PC-9 (cell line): Measurements from ENCODE around the gene IQCK. TPM values are rescaled to one million over a fixed set of nuclear protein-coding genes. Genes with fewer than 3 reads are reported as not detected.

ENCODE experiments used
- BruUV-seq: library from RNA; stranded (reverse); fragments of 400-500 nt; replicated peaks from 2 replicates; lab custom pipeline; 2021; lab: Mats Ljungman, UMichigan
- CTCF ChIA-PET: fragments of 300-600 bp; sonication (Branson Sonifier 250); formaldehyde crosslinking; loops from one replicate; lab custom pipeline; 2022; ENCODE audit warnings: antibody characterized with exemption; lab: Charles Lee
- POLR2A ChIA-PET: fragments of 300-600 bp; sonication (Branson Sonifier 250); formaldehyde crosslinking; loops from one replicate; lab custom pipeline; 2022; ENCODE audit warnings: antibody characterized with exemption; ENCODE audit not compliant: unreplicated experiment; lab: Charles Lee
- DNase-seq, 2 experiments: peaks; one replicate each; pipeline versions ENCODE4 v3.0.0 to v3.0.0-alpha.2; 2015 to 2022; ENCODE audit warnings: mixed read lengths in 1 of 2
- H2AFZ ChIP-seq: fragments of 200-600 bp; sonication (generic); 2 replicates; pipeline ENCODE4 v1.8.1; 2017; ENCODE audit warnings: antibody characterized with exemption
- H3F3A ChIP-seq: fragments of 200-600 bp; sonication (generic); 2 replicates; pipeline ENCODE4 v1.8.1; 2017; ENCODE audit warnings: antibody characterized with exemption, mild to moderate bottlenecking, low read depth; ENCODE audit not compliant: insufficient read depth
- H3K27ac ChIP-seq: fragments of 200-600 bp; sonication (generic); 2 replicates; pipeline ENCODE4 v1.6.1; 2016; ENCODE audit warnings: mixed run types
- H3K27me3 ChIP-seq: fragments of 200-600 bp; sonication (generic); 2 replicates; pipeline ENCODE4 v1.6.1; 2016; ENCODE audit warnings: low read depth, mixed run types; ENCODE audit not compliant: insufficient read depth
- H3K36me3 ChIP-seq: fragments of 200-600 bp; sonication (generic); 2 replicates; pipeline ENCODE4 v1.6.1; 2016; ENCODE audit warnings: low read depth, mixed run types
- H3K4me1 ChIP-seq: fragments of 200-600 bp; sonication (generic); replicated peaks from 2 replicates; pipeline ENCODE4 v1.6.1; 2016; ENCODE audit warnings: mixed run types; ENCODE audit not compliant: insufficient read depth
- H3K4me2 ChIP-seq: fragments of 200-600 bp; sonication (generic); 2 replicates; pipeline ENCODE4 v1.6.1; 2017; ENCODE audit warnings: mixed run types
- H3K4me3 ChIP-seq: fragments of 200-600 bp; sonication (generic); 2 replicates; pipeline ENCODE4 v1.6.1; 2016; ENCODE audit warnings: mixed run types
- H3K79me2 ChIP-seq: fragments of 200-600 bp; sonication (generic); 2 replicates; pipeline ENCODE4 v1.6.1; 2017; ENCODE audit warnings: low read depth, mixed run types
- H3K9me2 ChIP-seq: fragments of 200-600 bp; sonication (generic); 2 replicates; pipeline ENCODE4 v1.8.1; 2017; ENCODE audit warnings: mild to moderate bottlenecking; ENCODE audit not compliant: insufficient read depth
- H3K9me3 ChIP-seq: fragments of 200-600 bp; sonication (generic); 2 replicates; pipeline ENCODE4 v1.8.1; 2016; ENCODE audit warnings: low read depth; ENCODE audit not compliant: insufficient read depth
- H4K20me1 ChIP-seq: fragments of 200-600 bp; sonication (generic); 2 replicates; pipeline ENCODE4 v1.8.1; 2017; ENCODE audit not compliant: insufficient read depth
- EZH2 ChIP-seq: fragments of 200-600 bp; sonication (generic); IDR thresholded peaks from 2 replicates; pipeline ENCODE4 v1.8.0; 2017; ENCODE audit warnings: antibody characterized with exemption, low read depth
- intact Hi-C: fragments of 100-400 bp; cut with micrococcal nuclease; formaldehyde crosslinking; loops from one replicate; pipeline ENCODE4 v1.10.0; 2022; ENCODE audit not compliant: unreplicated experiment
- total RNA-seq: library from RNA; stranded (reverse); gene quantifications from 2 replicates; pipeline ENCODE4 v1.2.3, GENCODE V29; 2021
- TF ChIP-seq, protein P1 (sequence below): fragments of 200-600 bp; sonication (generic); conservative IDR thresholded peaks from 2 replicates; pipeline ENCODE4 v1.6.1; 2017; ENCODE audit warnings: mixed run types, antibody characterized with exemption, mild to moderate bottlenecking, moderate library complexity

IQCK gene
- total RNA-seq, 1 experiment from 2014 or later = 21.6 TPM

DNA sequence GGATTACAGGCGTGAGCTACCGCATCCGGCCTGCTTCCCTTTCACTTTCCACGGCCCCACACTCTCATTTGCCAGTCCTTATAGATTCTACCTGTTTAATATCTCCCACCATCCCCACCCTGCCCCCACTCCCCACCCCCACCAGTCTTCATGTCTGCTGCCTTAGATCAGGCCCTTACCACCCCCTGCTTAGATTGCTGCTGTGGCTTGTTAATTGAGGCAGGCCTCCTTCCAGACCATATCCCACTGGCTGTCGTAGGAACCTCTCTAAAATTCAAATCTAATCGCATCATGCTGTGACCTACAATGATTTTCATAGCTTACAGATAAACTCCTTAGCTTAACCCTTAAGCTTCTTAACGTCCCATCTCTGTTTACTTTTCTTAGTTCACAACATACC, 4.9 kb downstream of the IQCK start:
- Histone ChIP-seq H3K9me3 (no peaks in the 10 kb centered on the region), H3K27ac (no peak overlapping the region), H3F3A (no peaks in the 10 kb centered on the region), H3K4me3 (no peak overlapping the region), H3K79me2 (peaks cover 32% of the 10 kb centered on the region), H3K4me1 (peaks cover 13% of the 10 kb centered on the region), H3K27me3 (no peaks in the 10 kb centered on the region), H3K4me2 (no peak overlapping the region), H3K9me2 (no peaks in the 10 kb centered on the region), H4K20me1 (no peaks in the 10 kb centered on the region), H2AFZ (no peak overlapping the region), H3K36me3 (no peaks in the 10 kb centered on the region)
- intact Hi-C loops = no loop called here
- POLR2A ChIA-PET = interaction anchor here (0.6 kb wide), 1 partner anchor 29 kb away, joined by 7 read pairs; no protein-coding TSS in a partner anchor
- CTCF ChIA-PET = no interaction called here
- no peak for DNase-seq
- BruUV-seq = no TSS peak
- TF ChIP-seq, protein P1, sequence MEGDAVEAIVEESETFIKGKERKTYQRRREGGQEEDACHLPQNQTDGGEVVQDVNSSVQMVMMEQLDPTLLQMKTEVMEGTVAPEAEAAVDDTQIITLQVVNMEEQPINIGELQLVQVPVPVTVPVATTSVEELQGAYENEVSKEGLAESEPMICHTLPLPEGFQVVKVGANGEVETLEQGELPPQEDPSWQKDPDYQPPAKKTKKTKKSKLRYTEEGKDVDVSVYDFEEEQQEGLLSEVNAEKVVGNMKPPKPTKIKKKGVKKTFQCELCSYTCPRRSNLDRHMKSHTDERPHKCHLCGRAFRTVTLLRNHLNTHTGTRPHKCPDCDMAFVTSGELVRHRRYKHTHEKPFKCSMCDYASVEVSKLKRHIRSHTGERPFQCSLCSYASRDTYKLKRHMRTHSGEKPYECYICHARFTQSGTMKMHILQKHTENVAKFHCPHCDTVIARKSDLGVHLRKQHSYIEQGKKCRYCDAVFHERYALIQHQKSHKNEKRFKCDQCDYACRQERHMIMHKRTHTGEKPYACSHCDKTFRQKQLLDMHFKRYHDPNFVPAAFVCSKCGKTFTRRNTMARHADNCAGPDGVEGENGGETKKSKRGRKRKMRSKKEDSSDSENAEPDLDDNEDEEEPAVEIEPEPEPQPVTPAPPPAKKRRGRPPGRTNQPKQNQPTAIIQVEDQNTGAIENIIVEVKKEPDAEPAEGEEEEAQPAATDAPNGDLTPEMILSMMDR = no peak
- no peak for TF ChIP-seq EZH2

DNA sequence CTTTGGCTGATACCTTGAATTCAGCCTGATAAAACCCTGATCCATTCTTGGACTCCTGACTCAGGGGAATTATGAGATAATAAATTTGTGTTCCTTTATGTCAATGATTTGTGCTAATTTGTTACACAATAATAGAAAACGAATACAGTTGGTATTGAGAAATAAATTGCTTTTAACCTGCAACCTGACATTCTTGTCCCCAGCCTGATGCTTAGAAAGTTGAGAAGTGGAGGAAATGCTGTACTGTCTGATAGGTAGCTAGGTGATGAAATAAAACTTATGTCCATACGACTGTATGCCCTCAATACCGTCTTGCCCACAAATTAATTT, 10.5 kb downstream of the IQCK start:
- Histone ChIP-seq H3K27ac (no peak overlapping the region), H3K9me2 (no peaks in the 10 kb centered on the region), H4K20me1 (no peaks in the 10 kb centered on the region), H2AFZ (no peak overlapping the region), H3K27me3 (no peaks in the 10 kb centered on the region), H3K79me2 (no peaks in the 10 kb centered on the region; the same call in 1 of the 2 replicates), H3K36me3 (no peaks in the 10 kb centered on the region), H3K4me1 (no peaks in the 10 kb centered on the region), H3K9me3 (no peaks in the 10 kb centered on the region), H3F3A (no peaks in the 10 kb centered on the region), H3K4me3 (no peak overlapping the region), H3K4me2 (no peak overlapping the region)
- POLR2A ChIA-PET = no interaction called here
- DNase-seq = no peak
- TF ChIP-seq, protein P1 = no peak
- no peak for TF ChIP-seq EZH2
- CTCF ChIA-PET = no interaction called here
- BruUV-seq = no TSS peak
- intact Hi-C loops = no loop called here

DNA sequence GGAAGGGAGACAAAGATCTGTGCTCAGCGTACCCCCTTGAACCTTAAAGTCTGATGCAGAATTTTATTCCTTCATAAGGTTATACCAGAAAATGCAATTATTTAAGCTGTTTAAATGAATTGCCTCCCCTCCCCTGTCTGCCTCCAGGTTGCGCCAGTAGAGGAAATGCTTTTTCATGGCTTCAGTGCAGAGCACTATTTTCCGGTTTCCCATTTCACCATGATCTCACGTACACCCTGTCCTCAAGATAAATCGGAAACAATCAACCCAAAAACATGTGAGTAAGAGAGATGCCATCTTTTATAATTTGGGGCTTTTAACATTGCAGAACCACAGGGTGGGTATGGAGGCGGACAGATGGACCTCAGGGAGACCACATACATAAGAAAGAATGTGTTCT, 15.5 kb downstream of the IQCK start:
- no peaks in the 10 kb centered on the region for H3K27me3 ChIP-seq
- DNase-seq = no peak
- no peak overlapping the region for H3K4me2 ChIP-seq
- ChIA-PET CTCF (interaction anchor here (0.6 kb wide), 1 partner anchor 150 kb away, joined by 4 read pairs; no protein-coding TSS in a partner anchor), POLR2A (no interaction called here)
- no peaks in the 10 kb centered on the region for H3K9me3 ChIP-seq
- no peaks in the 10 kb centered on the region for H3K9me2 ChIP-seq
- H3K4me3 ChIP-seq = no peak overlapping the region
- H4K20me1 ChIP-seq = no peaks in the 10 kb centered on the region
- intact Hi-C loops = no loop called here
- no peak overlapping the region for H3K27ac ChIP-seq
- H3F3A ChIP-seq = no peaks in the 10 kb centered on the region
- no peaks in the 10 kb centered on the region for H3K4me1 ChIP-seq
- TF ChIP-seq, protein P1 = no peak
- TF ChIP-seq EZH2 = no peak
- H3K36me3 ChIP-seq = peaks cover 5% of the 10 kb centered on the region; the same call in 1 of the 2 replicates
- no TSS peak for BruUV-seq
- no peaks in the 10 kb centered on the region for H3K79me2 ChIP-seq
- no peak overlapping the region for H2AFZ ChIP-seq
